ENCODE measurements around the gene CD276.
"Not testable (repeated sequence)": the region's sequence is repeated elsewhere in the genome, so short reads cannot be mapped to it uniquely, and the experiment has no call there.

The CD276 gene

DNA sequence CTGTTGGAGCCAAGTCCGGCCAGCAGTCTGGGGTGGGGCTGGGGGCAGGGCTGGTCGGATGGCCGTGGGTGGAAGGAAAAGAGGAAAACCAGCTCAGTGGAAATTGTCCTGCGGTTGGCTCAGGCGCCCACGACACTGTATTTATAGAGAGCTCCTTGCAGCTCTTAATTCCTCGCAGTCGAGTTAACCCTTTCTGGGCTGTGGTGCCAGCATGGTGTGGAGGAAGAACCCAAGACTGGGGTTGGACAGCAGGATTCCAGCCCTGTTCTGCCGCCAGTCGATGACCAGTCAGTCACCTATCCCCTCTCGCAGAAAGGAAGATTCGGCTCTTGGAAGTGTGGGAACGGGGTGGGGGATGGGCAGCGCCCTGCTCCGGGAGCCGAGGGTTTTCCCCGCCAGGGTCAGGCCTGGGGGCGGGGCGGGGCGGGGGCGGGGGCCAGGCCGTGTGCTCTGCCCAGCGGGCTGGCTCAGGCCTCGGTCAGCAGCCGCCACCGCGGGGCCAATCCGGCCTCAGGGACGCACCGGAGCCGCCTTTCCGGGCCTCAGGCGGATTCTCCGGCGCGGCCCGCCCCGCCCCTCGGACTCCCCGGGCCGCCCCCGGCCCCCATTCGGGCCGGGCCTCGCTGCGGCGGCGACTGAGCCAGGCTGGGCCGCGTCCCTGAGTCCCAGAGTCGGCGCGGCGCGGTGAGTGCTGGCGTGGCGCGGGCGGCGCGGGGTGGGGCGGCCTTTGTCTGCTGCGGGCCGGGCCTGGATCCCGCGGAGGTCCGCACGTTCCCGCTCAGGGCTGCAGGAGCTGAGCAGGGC lies at the start of gene CD276:
CD276 (plus strand) TSS at position 607 of the 804 bp plus-strand sequence. CDS start 15,257 bp downstream, outside the sequence.
- no peak for FAIRE-seq

DNA sequence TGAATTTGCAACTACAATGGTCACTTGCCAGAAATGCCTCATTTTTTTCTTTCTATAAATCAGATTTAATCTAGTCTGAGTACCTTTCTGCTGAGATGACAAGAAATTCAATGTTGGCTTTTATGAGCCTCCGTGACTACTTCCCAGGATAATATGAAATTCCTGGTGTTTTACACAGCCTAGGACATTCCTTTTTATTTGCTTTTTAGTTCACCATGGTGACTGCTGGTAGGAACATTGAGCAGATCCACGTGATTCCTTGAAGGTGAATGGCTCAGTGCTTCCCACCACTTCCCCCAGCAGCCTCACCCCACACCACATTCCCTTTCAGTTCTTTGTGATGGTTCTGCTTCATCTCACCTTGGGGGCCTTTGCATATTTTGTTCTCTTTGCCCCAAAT lies 46.7 kb upstream of the CD276 start:
- no peak for FAIRE-seq

DNA sequence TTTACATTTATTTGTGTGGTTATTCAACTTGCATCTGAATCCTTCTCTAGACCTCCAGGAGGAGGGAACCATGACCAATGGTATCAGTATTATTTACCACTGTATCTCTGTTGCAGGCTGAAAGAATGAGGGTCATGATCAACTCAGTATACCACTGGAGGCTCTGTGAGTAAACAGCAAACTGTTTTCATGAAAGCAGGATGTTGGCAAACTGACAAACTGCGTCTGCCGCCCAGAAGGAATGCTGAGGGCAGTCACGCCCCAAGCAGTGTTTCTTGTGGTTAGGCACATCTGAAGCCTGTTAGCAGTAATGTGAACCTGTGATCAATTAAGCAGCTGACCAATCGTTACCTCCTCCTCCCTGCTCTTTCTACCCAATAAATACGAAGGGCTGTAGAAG lies 44.7 kb upstream of the CD276 start:
- FAIRE-seq, result not testable (repeated sequence)

DNA sequence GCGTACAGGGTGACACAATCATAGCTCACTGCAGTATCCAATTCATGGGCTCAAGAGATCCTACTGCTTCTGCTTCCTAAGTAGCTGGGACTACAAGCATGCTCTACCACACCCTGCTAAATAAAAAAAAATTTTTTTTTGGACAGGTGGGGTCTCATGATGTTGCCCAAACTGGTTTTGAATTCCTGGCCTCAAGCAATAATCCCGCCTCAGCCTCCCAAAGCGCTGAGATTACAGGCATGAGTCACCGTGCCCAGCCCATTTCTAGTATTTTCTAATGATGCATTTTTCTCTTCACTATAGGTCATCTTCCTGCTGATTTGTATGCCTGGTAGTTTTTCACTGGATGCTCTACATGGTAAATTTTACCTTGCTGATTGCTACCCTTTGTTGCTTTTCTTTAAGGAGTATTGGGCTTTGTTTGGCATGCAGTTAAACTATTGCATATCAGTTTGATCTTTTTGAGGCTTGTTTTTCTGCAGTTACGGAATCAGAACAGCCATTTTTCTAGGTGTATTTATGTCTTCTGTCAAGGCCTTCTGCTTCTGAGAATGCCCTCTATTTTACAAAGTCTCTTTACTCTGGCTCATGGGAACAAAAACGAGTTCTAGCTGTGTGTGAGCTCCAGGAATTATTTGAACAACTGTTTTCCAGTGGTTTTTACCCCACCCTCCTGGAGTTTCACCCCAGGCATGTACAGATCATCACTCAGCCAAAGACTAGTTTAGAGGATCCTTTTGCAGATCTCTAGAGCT lies 36.7 kb upstream of the CD276 start:
- no peak for FAIRE-seq

DNA sequence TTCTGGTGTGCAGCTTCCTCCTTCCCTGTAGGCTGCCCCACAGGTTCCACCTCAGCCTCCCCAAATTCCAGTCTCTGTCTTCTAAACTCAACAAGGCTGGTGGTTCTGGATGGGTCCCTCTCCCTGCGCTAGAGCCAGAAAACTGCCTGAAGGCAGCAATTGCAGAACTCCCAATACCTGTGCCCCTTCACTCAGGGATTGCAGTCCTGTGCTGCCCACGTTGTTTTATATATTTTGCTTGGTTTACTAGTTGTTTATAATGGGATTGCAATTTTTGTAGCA lies 36.2 kb upstream of the CD276 start:
- FAIRE-seq, result no peak

DNA sequence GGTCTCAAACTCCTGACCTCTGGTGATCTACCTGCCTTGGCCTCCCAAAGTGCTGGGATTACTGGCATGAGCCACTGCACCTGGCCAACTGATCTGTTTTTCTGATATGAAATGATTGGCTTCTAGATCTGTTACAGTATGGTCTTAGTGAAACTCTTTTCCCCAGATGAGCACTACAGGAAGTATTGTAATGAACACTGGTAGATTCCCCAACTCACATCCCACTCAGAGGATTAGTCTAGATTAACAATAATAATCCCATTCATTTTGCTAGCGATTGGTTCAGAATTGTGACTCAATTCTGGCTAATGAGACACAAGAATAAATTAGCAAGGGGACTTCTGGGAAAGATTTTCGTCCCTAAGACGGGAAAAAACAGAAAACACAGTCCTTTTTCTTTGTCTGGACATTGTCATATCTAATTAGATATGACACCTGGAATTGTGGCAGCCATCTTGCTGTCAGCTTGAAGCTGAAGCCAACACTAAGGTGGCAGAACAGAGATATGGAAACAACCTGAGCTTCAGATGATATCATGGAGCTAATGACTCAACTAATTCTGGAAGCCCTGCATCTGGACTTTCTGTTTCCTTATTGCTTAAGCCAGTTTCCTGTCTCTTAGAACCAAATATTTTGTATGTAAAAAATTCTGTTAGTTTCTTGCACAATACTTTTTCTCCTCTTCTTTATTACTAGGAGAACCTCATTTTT lies 33.6 kb upstream of the CD276 start:
- no peak for FAIRE-seq

DNA sequence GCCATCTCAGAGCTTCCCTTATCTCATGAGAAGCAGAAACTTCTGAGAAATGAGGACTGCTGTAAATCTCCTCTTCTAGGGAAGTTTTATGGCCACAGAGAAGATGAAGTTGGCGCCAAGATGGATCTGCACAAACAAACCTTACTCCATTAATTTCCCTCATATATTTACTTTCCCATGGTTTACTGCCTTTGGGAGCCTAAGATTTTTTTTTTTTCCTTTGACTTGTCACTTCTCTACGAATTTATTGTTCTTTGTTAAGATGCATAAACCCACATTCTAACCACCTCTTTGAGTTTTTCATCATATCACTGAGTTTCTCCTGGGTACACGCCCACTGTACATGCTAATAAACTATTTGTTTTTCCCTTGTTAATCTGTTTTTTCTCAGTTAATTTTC lies 29.5 kb upstream of the CD276 start:
- no peak for FAIRE-seq

DNA sequence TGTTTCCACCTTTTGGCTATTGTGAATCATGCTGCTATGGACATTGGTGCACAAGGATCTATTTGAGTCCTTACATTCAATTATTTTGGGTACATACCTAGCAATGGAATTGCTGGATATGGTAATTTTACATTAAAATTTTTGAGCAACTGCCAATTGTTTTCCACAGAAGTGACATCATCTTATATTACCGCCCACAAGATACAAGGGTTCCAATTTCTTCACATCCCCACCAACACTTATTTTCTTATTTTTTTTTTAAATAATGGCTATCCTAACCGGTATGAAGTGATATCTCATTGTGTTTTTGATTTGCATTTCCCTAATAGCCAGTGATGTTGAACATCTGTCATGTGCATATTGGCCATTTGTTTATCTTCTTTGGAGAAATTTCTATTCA lies 28.5 kb upstream of the CD276 start:
- FAIRE-seq, result no peak

DNA sequence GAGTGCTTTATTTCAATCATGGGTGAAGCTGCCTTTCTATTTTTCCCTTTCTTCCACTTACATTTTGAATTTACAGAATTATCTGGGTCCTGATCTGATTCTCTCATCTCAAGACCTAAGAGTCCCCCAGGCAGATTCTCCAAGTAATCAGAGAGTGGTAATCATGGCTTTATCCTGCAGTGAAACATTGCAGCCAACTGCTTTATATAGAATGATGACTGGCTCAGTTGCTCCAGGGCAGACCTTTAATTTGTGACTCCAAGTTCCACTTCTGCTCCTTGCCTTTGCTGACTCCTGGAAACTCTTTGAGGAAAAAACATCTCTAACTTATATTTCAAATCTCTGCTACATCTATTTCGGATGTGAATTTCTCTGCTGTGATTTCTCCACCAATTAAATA lies 25.5 kb upstream of the CD276 start:
- FAIRE-seq, result no peak

DNA sequence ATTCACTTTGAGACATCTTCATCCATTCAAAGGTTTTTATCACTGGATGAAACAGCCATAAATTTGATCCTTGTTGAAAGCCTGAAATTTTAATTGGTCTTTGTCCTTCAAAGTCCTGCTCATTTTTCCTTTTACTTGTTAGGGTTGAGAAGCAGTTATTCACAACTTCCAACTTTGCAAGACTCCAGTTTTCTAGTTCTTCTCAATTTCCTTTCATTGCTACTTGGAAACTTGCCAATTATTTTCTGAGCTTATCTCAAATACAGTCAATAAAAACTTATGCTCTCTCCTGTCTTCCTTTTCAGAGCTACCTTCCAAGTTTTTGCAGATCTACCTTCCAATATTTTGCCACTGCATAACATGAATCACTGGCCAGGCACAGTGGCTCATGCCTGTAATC lies 23.7 kb upstream of the CD276 start:
- no peak for FAIRE-seq

DNA sequence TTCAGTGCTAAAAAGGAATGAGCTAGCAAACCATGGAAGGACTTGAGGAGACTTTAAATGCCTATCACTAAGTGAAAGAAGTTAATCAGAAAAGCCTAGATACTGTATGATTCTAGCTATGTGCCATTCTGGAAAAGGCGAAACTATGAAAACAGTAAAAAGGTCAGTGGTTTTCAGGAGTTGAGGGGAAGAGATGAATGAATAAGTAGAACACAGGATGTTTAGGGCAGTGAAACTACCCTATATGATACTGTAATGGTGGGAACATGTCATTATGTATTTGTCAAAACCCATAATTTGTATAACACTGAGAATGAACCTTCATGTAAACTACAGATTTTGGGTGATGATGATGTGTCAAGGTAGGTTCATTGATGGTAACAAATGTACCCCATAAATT lies 9.6 kb upstream of the CD276 start:
- no peak for FAIRE-seq

DNA sequence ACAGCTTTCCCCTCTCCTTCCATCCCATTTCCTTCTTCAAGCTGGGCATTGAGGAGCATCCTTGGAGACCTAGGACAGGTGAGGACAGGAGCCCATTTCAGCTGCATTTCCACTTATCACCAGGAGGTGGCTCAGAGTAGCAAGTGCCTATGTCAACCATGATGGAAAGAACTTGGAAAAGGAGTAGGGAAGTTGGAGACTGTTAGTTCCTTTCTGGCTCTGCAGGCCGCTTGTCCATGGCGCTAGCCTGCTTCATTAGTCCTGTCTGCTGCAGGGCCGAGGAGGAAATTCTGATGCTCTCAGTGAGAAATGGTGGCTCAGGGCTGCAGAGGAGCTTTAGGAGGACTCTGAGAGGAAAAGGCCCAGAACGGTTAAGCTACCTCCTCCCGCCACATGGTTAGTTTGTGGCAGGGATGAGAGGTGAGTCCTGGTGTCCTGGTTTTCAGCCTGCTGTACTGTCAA lies 7.0 kb upstream of the CD276 start:
- no peak for FAIRE-seq

DNA sequence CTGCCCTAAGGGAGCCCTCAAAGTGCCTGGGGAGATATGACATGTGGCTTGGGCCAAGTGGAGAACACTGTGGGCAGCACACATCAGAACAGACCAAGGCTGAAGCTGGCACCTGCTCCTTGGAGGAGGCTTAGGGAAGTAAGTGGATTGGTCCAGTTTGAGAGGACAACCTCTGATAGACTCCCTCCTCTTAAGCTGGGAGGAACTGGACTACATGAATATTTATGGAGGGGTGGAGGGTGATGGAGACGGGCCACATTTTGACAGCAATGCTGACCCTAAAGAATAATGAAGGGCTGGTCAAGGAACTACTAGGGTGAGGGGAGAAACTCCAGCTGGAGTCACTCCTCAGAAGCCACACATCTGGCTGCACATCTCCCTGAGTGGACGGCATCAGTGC lies 6.5 kb upstream of the CD276 start:
- no peak for FAIRE-seq

DNA sequence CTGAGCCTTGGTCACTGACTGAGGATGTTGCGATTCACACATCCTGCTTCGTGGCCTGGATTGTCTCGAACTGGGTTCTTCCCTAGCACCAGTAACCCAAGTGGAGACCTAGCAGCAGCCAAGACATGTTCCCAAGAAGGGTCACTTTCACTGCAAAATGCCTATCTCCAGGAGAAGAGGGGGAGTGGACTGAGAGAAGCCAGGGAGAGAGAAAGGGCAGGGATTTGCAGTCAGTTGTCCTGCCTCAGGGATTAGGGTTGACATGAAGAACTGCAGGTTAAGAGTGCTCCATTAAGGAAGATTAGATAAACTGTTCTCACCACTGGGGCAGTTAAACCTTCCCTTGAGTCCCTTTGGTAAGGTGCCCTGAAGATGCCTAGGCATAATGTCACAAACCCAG lies 5.7 kb upstream of the CD276 start:
- no peak for FAIRE-seq

DNA sequence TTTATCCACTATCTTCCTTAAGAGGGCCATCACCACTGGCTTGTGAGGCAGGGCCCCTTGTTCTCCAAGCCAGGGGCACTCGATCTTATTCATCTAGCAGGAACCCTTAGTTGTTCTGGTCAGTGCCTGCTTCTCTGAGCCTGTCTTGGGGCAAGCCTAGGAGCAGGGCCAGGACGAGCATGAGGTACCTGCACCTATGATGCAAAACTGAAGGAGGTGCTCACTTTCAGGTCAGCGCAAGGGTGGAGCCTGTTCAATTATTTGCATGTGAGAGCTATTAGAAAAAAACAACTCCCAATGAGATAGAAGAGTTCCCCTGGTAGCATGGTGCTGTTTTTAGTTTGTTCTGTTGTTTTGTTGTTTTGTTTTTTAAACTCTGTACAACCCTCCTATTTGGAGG lies 5.0 kb upstream of the CD276 start:
- FAIRE-seq, result no peak

DNA sequence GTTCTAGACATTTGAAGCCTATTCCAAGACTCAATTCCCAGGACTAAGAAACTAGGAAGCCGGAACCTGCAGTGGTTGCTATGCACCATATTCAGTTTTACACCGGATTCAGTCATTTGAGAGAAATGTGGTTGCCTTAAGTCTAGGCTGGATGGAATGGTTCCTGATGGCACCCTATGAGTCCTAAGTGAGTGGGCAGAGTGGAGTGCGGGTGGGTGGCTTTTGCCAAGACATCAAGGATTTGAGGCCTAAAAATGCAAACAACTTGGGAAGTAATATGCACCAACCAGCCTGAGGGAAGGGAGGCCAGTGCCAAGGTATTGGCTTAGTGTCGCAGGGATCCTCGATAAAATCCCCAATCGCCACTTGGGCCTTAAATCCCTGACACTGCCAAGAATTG lies 4.2 kb upstream of the CD276 start:
- FAIRE-seq, result no peak

DNA sequence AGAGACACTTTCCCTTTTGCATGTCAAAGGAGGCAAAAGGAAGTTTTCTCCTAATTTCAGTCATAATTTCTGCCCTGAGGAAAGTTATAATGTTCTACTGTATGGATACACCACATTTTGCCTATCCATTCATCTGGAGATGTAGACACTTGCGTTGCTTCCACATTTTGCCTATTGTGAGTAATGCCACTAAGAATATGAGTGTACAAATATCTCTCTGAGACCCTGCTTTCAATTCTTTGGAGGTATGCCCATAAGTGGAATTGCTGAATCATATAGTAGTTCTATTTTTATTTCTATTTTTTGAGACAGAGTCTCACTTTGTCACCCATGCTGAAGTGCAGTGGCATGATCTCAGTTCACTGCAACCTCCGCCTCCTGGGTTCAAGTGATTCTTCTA lies 3.6 kb upstream of the CD276 start:
- no peak for FAIRE-seq

DNA sequence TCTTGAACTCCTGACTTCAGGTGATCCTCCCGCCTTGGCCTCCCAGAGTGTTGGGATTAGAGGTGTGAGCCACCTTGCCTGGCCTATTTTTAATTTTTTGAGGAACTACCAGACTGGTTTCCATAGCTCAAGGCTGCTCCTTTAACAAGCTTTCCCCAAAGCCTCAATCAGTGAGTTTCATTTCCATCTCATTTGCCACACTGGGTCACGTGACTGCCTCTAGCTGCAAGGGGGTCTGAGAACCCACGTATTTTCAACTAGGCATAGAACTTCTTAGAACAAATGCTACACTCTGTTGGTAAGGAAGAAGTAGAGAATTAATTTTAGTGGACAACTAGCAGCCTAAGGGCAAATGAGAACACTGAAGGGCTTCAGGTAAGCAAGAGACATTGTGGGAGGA lies 3.1 kb upstream of the CD276 start:
- no peak for FAIRE-seq

DNA sequence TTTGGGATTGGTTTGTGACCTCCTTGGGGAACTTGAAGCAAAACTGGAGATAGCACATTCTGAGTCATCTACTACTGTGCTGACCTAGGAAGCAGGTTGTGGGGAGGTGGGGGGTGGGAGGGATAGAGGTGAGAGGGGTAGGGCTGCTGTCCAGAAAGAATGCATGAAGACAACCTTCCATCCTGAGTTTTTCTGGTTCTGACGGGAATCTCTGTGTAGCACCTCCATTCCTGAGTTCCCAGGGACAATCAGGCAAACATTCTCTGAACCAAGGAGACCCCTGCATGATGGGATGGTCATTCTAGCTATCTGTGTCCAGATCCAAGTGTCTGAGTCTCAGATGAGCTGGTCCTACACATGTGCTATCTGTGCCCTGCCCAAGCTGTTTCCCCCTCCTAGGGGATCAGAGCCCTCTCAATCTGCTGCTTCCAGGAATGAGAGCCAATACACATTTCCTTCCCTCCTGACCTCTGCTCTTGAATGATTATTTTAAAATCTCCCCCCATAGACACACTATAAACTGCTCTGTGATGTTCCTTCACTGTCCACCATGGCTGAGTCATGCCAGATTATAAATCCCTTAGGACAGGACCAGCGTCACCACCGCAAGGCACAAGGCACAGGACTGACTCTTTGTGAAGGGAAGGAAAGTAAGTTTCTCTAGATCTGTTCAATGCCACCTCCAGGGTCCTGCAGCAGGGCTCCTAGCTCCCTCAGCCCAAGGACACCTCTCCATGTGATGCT lies 2.2 kb upstream of the CD276 start:
- FAIRE-seq, result no peak

DNA sequence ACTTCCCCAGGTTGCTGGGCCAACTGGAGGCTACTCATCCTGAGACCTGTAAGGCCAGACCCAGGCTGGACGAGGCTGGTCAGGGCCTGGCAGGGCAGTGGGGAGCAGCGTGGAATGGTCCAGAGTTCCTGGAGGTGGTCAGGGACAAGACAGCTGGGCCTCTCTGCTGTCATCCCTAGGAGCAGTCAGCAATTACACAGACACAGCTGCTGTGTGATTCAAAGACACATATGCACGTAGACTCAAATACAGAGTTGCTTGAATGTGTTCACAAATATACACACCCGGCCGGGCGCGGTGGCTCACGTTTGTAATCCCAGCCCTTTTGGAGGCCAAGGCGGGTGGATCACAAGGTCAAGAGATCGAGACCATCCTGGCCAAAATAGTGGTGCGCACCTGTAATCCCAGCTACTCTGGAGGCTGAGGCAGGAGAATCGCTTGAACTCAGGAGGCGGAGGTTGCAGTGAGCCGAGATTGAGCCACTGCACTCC lies 1.5 kb upstream of the CD276 start:
- FAIRE-seq, result no peak

DNA sequence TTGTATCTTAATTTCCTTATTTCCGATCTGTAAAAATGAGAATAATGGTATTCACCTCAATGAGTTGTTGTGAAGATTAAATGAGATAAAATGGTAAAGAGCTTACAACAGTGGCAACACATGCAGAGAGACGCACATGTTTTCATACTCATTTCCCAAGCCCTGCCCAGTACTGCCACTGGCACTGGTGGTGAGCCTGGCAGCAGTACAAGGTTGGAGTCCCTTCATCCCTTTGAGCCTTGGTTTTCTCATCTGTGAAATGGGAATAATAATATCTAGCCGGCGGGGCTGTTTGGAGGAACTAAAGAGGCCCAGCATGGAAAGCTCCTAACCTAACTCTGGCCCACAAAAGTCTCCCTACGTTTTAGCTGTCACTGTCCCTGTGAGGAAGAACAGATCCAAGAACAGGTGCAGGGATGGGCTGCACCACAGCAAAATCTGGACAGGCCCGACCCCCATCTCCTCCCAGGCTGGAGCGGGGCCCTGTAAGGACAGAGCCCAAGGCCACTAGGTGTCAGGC lies 866 bp upstream of the CD276 start:
- FAIRE-seq, result no peak

DNA sequence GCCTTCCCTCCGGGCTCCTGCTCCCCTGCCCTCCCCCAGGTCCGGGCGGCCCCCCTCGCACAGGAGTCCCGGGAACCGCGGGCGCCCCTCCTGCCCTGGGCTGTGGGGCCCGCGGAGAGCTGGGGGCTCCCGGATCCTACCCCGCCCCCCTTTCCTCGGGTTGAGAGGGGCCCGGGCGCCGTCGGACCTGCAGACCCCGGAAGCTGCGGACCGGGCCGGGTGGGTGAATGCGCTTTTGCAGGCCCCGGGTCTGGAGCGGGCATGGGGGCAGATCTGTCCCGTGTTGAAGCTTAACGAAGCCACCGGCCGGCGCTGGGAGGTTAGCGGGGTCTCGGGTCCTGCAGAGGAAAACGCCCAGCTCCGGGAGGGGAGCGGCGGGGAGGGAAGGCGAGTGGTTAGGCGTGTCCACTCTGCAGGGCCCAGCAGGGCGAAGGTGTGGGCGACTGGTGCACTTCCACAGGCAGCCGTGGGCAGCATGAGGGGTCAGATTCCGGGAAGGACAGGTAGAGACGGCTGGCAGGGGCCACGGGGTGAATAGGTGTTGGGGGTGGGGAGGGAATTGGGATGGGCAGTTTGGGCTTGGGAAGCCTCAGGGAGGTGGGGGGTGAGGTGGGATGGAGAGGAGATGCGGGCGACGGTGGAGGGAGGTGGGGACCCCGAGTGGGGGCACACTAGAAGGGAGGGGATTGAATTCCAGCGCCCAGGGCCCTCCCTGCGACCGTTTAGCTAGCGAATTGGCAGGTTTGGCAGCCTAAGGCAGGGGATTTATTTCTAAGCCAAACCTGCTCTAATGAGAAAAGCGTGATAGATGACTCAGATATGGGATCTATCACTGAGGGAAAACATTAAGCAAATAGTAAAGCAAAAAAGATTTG lies 635 bp downstream of the CD276 start:
- no peak for FAIRE-seq

Data from TTC549 (cell line).